Erythroblast (primary cell): ENCODE data around the gene RAC2.

Experiments
- GATA1 ChIP-seq: IDR thresholded peaks from 2 replicates; pipeline ENCODE4 v1.6.1; 2011; ENCODE audit warnings: low read depth, mild to moderate bottlenecking, control low read depth, low read length, moderate library complexity
- POLR2A ChIP-seq: IDR thresholded peaks from 2 replicates; pipeline ENCODE4 v1.6.1; 2011; ENCODE audit warnings: mild to moderate bottlenecking, low read length

DNA sequence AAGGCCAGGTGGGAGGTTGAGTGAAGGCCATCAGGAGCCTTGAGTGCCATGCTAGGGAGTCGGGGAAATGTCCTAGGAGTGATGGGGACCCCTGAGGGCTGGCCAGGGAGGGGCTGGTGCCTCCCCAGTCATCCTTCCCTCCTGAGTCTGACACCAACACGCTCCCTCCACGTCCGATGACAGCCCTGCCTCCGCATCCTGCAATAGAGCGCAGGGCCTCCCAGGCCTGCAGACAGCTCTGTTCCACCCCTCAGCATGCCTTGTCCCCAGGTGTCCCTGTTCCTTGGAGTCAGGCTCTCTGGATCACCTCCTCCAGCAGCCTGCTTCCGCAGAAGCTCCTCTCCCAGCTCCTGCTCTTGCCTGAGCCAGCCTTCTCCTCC lies 3.1 kb downstream of the RAC2 start:
- TF ChIP-seq POLR2A, result no peak
- TF ChIP-seq GATA1, result no peak
